HG02884 (cell line): Measurements from ENCODE around the gene IPO4.

Experiments
- ATAC-seq: cut with Tn5 transposase; IDR thresholded peaks from one replicate; pipeline ENCODE4 v1.9.1; 2021; ENCODE audit warnings: mild to moderate bottlenecking, moderate library complexity; ENCODE audit not compliant: unreplicated experiment

Gene IPO4

GRCh38 chr14:24195186-24196070, 6.8 kb upstream of the IPO4 start, which contains the start of gene TM9SF1:
Gene TM9SF1, minus strand, starts transcription at chr14:24195441. Its CDS starts 422 bp downstream, at chr14:24195019.
- peak; percentile 69 for ATAC-seq

- ATAC-seq, result no peak
Measured at GRCh38 chr14:24194873-24195185, 6.2 kb upstream of the IPO4 start.

- ATAC-seq, result no peak
Measured at GRCh38 chr14:24194186-24194872, 5.7 kb upstream of the IPO4 start.

GRCh38 chr14:24192933-24193332, 4.3 kb upstream of the IPO4 start:
- no peak for ATAC-seq

GRCh38 chr14:24190416-24190815, 1.8 kb upstream of the IPO4 start:
- ATAC-seq, result no peak

- ATAC-seq, result no peak
Measured at GRCh38 chr14:24189460-24189859, 844 bp upstream of the IPO4 start.

- no peak for ATAC-seq
Measured at GRCh38 chr14:24189059-24189375, 401 bp upstream of the IPO4 start.

GRCh38 chr14:24187539-24187915, 1.1 kb downstream of the IPO4 start:
- no peak for ATAC-seq

GRCh38 chr14:24186831-24187538, 1.6 kb downstream of the IPO4 start:
- no peak for ATAC-seq

- no peak for ATAC-seq
Measured at GRCh38 chr14:24185741-24186140, 2.9 kb downstream of the IPO4 start.

GRCh38 chr14:24185026-24185425, 3.6 kb downstream of the IPO4 start:
- no peak for ATAC-seq

- ATAC-seq, result no peak
Measured at GRCh38 chr14:24184104-24184970, 4.3 kb downstream of the IPO4 start.

GRCh38 chr14:24183014-24183481, 5.6 kb downstream of the IPO4 start:
- ATAC-seq, result no peak

- ATAC-seq, result no peak
Measured at GRCh38 chr14:24182110-24182882, 6.3 kb downstream of the IPO4 start.

GRCh38 chr14:24181371-24182077, 7.1 kb downstream of the IPO4 start:
- no peak for ATAC-seq

GRCh38 chr14:24179961-24180796, 8.4 kb downstream of the IPO4 start:
- no peak for ATAC-seq

GRCh38 chr14:24179294-24179960, 9.2 kb downstream of the IPO4 start:
- no peak for ATAC-seq
